Gastroesophageal sphincter (tissue), 4 donors: ENCODE measurements around the gene TMTC2. TPM values are rescaled to one million over a fixed set of nuclear protein-coding genes. Genes with fewer than 3 reads are reported as not detected.

Experiments used
- ATAC-seq: fragments of 150-250 bp; one replicate; pipeline ENCODE4 v1.9.1; 2016; ENCODE audit warnings: mild to moderate bottlenecking, moderate library complexity
- H3K27ac ChIP-seq, 4 donors: fragments of 200-600 bp; sonication (generic) in 3 of 4; 1 replicate in 3 of 4; 2 replicates in 1 of 4; pipeline ENCODE4 v1.5.1; 2016 to 2019
- H3K27me3 ChIP-seq: fragments of 200-600 bp; sonication (generic); one replicate; pipeline ENCODE4 v1.5.1; 2019
- H3K36me3 ChIP-seq, 2 donors: fragments of 200-600 bp; sonication (generic); one replicate each; pipeline ENCODE4 v1.5.1; 2019; ENCODE audit warnings: control low read depth in 1 of 2
- H3K4me1 ChIP-seq, 3 donors: fragments of 200-600 bp; sonication (generic); 1 replicate in 2 of 3; 2 replicates in 1 of 3; pipeline ENCODE4 v1.5.1; 2016 to 2019; ENCODE audit warnings: control low read depth in 2 of 3
- H3K4me3 ChIP-seq, 2 donors: fragments of 200-600 bp; sonication (generic); one replicate each; pipeline ENCODE4 v1.5.1; 2019; ENCODE audit warnings: mild to moderate bottlenecking in 1 of 2, moderate library complexity in 1 of 2
- H3K9me3 ChIP-seq, 3 donors: fragments of 200-600 bp; sonication (generic); one replicate each; pipeline ENCODE4 v1.5.1; 2017 to 2019; ENCODE audit warnings: control low read depth in 2 of 3
- CTCF ChIP-seq, 4 experiments: fragments of 200-600 bp in 2 of 4; fragments of 450-650 bp in 2 of 4; sonication (generic) in 1 of 4; IDR thresholded peaks; one replicate each; pipeline ENCODE4 v1.5.1; 2017 to 2019; ENCODE audit warnings: antibody characterized with exemption in 4 of 4, mild to moderate bottlenecking in 2 of 4, moderate library complexity in 2 of 4
- EP300 ChIP-seq: sonication (generic); formaldehyde crosslinking; IDR thresholded peaks from one replicate; pipeline ENCODE4 v1.6.1; 2017; ENCODE audit warnings: antibody characterized with exemption, mild to moderate bottlenecking
- POLR2A ChIP-seq, 2 donors: fragments of 450-650 bp; IDR thresholded peaks; one replicate each; pipeline ENCODE4 v1.6.1; 2017; ENCODE audit warnings: antibody characterized with exemption in 2 of 2, mild to moderate bottlenecking in 2 of 2, moderate library complexity in 1 of 2
- POLR2AphosphoS5 ChIP-seq: sonication (generic); formaldehyde crosslinking; IDR thresholded peaks from one replicate; pipeline ENCODE4 v1.6.1; 2017; ENCODE audit warnings: antibody characterized with exemption
- WGBS, 2 donors: methylation state at CpG; one replicate each; pipeline ENCODE4 v1.1.5; 2018; ENCODE audit warnings: low coverage in 1 of 2; 5-methylcytosine and 5-hydroxymethylcytosine counted together
- total RNA-seq, 4 donors: library from RNA; depleted of rRNA; stranded (reverse); fragments of >200 nt; gene quantifications; one replicate each; pipeline ENCODE4 v1.1.0, GENCODE V29; 2016

TMTC2 gene
- total RNA-seq, 4 donors from 2014 or later: 7.4 to 21.8 (median 16.0) TPM

GRCh38 chr12:83086023-83086422 is 399.3 kb downstream of the TMTC2 start:
- H3K4me1 ChIP-seq: peaks cover 0 to 13% (median 0%) of the 10 kb centered on the region in 3 donors
- no peak overlapping the region for H3K4me3 ChIP-seq
- TF ChIP-seq CTCF (IDR thresholded peaks at IDR 0.05): no peak
- no peak for TF ChIP-seq POLR2AphosphoS5
- no peak for TF ChIP-seq EP300
- TF ChIP-seq POLR2A (IDR thresholded peaks at IDR 0.05): no peak
- no peaks in the 10 kb centered on the region for H3K36me3 ChIP-seq
- H3K9me3 ChIP-seq: no peaks in the 10 kb centered on the region
- H3K27ac ChIP-seq: no peak overlapping the region
- H3K27me3 ChIP-seq: no peaks in the 10 kb centered on the region
- WGBS, 2 donors: 98% methylated on average over 7 of the region's 10 CpGs; no CpG with 5 or more reads in 1 of the 2 donors
- ATAC-seq: no peak

GRCh38 chr12:83089575-83089974 is 402.9 kb downstream of the TMTC2 start:
- 100% methylated on average over 2 of the region's 2 CpGs for WGBS, 2 donors
- Histone ChIP-seq H3K27ac (no peak overlapping the region), H3K36me3 (no peaks in the 10 kb centered on the region), H3K4me1 (no peaks in the 10 kb centered on the region), H3K9me3 (no peaks in the 10 kb centered on the region), H3K4me3 (no peak overlapping the region), H3K27me3 (no peaks in the 10 kb centered on the region)
- ATAC-seq: no peak
- TF ChIP-seq POLR2AphosphoS5 (no peak), POLR2A (IDR thresholded peaks at IDR 0.05) (no peak), CTCF (IDR thresholded peaks at IDR 0.05) (no peak), EP300 (no peak)

- H3K9me3 ChIP-seq: no peaks in the 10 kb centered on the region
- 67 to 83% methylated on average over 1 of the region's 1 CpG for WGBS, 2 donors
- ATAC-seq: no peak
Observed at GRCh38 chr12:83092129-83092528, 405.4 kb downstream of the TMTC2 start.

GRCh38 chr12:83092606-83093005 is 405.9 kb downstream of the TMTC2 start:
- H3K27me3 ChIP-seq: no peaks in the 10 kb centered on the region
- H3K4me3 ChIP-seq: no peak overlapping the region
- no peaks in the 10 kb centered on the region for H3K36me3 ChIP-seq
- H3K27ac ChIP-seq: no peak overlapping the region
- H3K4me1 ChIP-seq: no peaks in the 10 kb centered on the region
- TF ChIP-seq POLR2A (IDR thresholded peaks at IDR 0.05) (no peak), CTCF (IDR thresholded peaks at IDR 0.05) (no peak), EP300 (no peak), POLR2AphosphoS5 (no peak)
- WGBS, 2 donors: 90 to 97% methylated on average over 5 of the region's 5 CpGs
- no peak for ATAC-seq
- H3K9me3 ChIP-seq: no peaks in the 10 kb centered on the region

More at GRCh38 chr12:83092129-83092528, 405.4 kb downstream of the TMTC2 start:
- Histone ChIP-seq H3K4me1 (no peaks in the 10 kb centered on the region), H3K27ac (no peak overlapping the region), H3K4me3 (no peak overlapping the region), H3K27me3 (no peaks in the 10 kb centered on the region), H3K36me3 (no peaks in the 10 kb centered on the region)
- TF ChIP-seq POLR2A (IDR thresholded peaks at IDR 0.05) (no peak), EP300 (no peak), CTCF (IDR thresholded peaks at IDR 0.05) (no peak), POLR2AphosphoS5 (no peak)

DNA sequence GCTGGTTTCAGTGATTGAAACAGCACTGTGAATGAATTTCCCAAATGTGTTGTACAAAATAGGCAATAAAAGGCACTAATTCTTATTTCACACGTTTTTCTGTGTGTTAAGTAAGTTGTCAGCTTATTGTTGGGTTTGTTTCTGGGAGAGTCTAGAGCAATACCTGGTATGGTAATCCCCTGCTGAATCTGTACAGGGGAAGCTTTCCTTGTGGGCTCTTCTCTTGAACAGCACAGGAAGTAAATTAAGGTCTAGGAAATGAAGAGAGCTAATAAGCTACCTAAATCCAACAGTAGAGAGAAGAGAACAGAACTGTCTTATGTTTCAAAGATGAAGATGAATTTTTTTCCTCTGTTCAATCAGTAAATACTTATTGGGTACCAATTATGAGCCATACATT is 406.7 kb downstream of the TMTC2 start:
- 73 to 89% methylated on average over 1 of the region's 1 CpG for WGBS, 2 donors
- Histone ChIP-seq H3K27ac (no peak overlapping the region), H3K4me3 (no peak overlapping the region), H3K4me1 (no peaks in the 10 kb centered on the region), H3K36me3 (no peaks in the 10 kb centered on the region), H3K9me3 (no peaks in the 10 kb centered on the region), H3K27me3 (no peaks in the 10 kb centered on the region)
- TF ChIP-seq CTCF (IDR thresholded peaks at IDR 0.05) (no peak), POLR2A (IDR thresholded peaks at IDR 0.05) (no peak), POLR2AphosphoS5 (no peak)
- ATAC-seq: no peak
